ENCODE measurements around the gene RAPGEF1.

- no peak for TF ChIP-seq POLR2A (IDR thresholded peaks at IDR 0.05; ENCODE audit: low read length)
- TF ChIP-seq GATA1 (IDR thresholded peaks at IDR 0.05; ENCODE audit: low read depth, low read length) = no peak
These were observed 104.6 kb downstream of the RAPGEF1 start for GRCh38 chr9:131635285-131635684.
